Neural progenitor cell (in vitro differentiated cells): ENCODE measurements around the gene PRIM2. TPM values are rescaled to one million over a fixed set of nuclear protein-coding genes. Genes with fewer than 3 reads are reported as not detected.

Source experiments
- DNase-seq: peaks from one replicate; pipeline ENCODE4 v3.0.0-alpha.2; 2016; ENCODE audit warnings: low spot score
- H2AFZ ChIP-seq: fragments of 200-600 bp; sonication (generic); replicated peaks from 2 replicates; pipeline ENCODE4 v1.6.1; 2016; ENCODE audit warnings: antibody characterized with exemption
- H3F3A ChIP-seq: fragments of 200-600 bp; sonication (generic); 2 replicates; pipeline ENCODE4 v1.6.1; 2016; ENCODE audit warnings: antibody characterized with exemption, low read depth
- H3K27ac ChIP-seq: fragments of 200-600 bp; sonication (generic); 2 replicates; pipeline ENCODE4 v1.5.1; 2016; ENCODE audit warnings: mild to moderate bottlenecking
- H3K27me3 ChIP-seq: fragments of 200-600 bp; sonication (generic); 2 replicates; pipeline ENCODE4 v1.6.1; 2016; ENCODE audit warnings: mild to moderate bottlenecking, moderate library complexity
- H3K36me3 ChIP-seq: fragments of 200-600 bp; sonication (generic); 2 replicates; pipeline ENCODE4 v1.5.1; 2016
- H3K4me1 ChIP-seq: fragments of 200-600 bp; sonication (generic); 2 replicates; pipeline ENCODE4 v1.6.1; 2016; ENCODE audit warnings: mixed run types
- H3K4me2 ChIP-seq: fragments of 200-600 bp; sonication (generic); 2 replicates; pipeline ENCODE4 v1.6.1; 2016
- H3K4me3 ChIP-seq: fragments of 200-600 bp; sonication (generic); 2 replicates; pipeline ENCODE4 v1.5.1; 2016
- H3K79me2 ChIP-seq: fragments of 200-600 bp; sonication (generic); 2 replicates; pipeline ENCODE4 v1.6.1; 2016; ENCODE audit warnings: low read depth
- H3K9ac ChIP-seq: fragments of 200-600 bp; sonication (generic); 2 replicates; pipeline ENCODE4 v1.6.1; 2016
- H3K9me3 ChIP-seq: fragments of 200-600 bp; sonication (generic); 2 replicates; pipeline ENCODE4 v1.5.1; 2016; ENCODE audit warnings: low read depth
- H4K20me1 ChIP-seq: fragments of 200-600 bp; sonication (generic); 2 replicates; pipeline ENCODE4 v1.6.1; 2016; ENCODE audit warnings: low read depth
- H3K27ac Mint-ChIP-seq: 3 replicates; pipeline ENCODE4 v1.8.0; 2021; ENCODE audit warnings: mixed read lengths
- H3K27me3 Mint-ChIP-seq: 2 replicates; pipeline ENCODE4 v1.8.0; 2022; ENCODE audit warnings: low read depth, mild to moderate bottlenecking, inconsistent platforms, moderate library complexity, mixed read lengths; ENCODE audit not compliant: insufficient read depth
- H3K36me3 Mint-ChIP-seq: 3 replicates; pipeline ENCODE4 v1.8.0; 2021; ENCODE audit warnings: mixed read lengths
- H3K4me1 Mint-ChIP-seq: 3 replicates; pipeline ENCODE4 v1.8.0; 2021; ENCODE audit warnings: mixed read lengths
- H3K4me3 Mint-ChIP-seq: 3 replicates; pipeline ENCODE4 v1.8.0; 2021; ENCODE audit warnings: mild to moderate bottlenecking, moderate library complexity, mixed read lengths
- H3K9me3 Mint-ChIP-seq: 3 replicates; pipeline ENCODE4 v1.8.0; 2020; ENCODE audit warnings: mixed read lengths
- CTCF ChIP-seq: fragments of 200-600 bp; sonication (generic); IDR thresholded peaks from 2 replicates; pipeline ENCODE4 v1.5.1; 2017; ENCODE audit warnings: antibody characterized with exemption, mild to moderate bottlenecking
- EZH2 ChIP-seq: fragments of 200-600 bp; sonication (generic); IDR thresholded peaks from 2 replicates; pipeline ENCODE4 v1.6.1; 2017; ENCODE audit warnings: antibody characterized with exemption, mild to moderate bottlenecking, moderate library complexity
- EZH2phosphoT487 ChIP-seq: fragments of 200-600 bp; sonication (generic); IDR thresholded peaks from 2 replicates; pipeline ENCODE4 v1.6.1; 2017; ENCODE audit warnings: antibody characterized with exemption
- total RNA-seq: library from RNA; depleted of rRNA; stranded (reverse); fragments of >200 nt; gene quantifications from 2 replicates; pipeline ENCODE4 v1.2.3, GENCODE V29; 2015; ENCODE audit warnings: low replicate concordance

Gene PRIM2
- total RNA-seq, 1 donor from 2014 or later = 81.0 TPM

- Histone ChIP-seq H3K9ac (no peak overlapping the region), H3F3A (no peaks in the 10 kb centered on the region), H3K4me1 (no peaks in the 10 kb centered on the region), H4K20me1 (no peaks in the 10 kb centered on the region), H3K36me3 (no peaks in the 10 kb centered on the region), H3K4me3 (no peak overlapping the region), H2AFZ (no peak overlapping the region), H3K27ac (no peak overlapping the region), H3K9me3 (peaks cover 4% of the 10 kb centered on the region), H3K4me2 (no peak overlapping the region), H3K27me3 (no peaks in the 10 kb centered on the region), H3K79me2 (no peaks in the 10 kb centered on the region)
- H3K4me1 Mint-ChIP-seq = no peaks in the 10 kb centered on the region
- DNase-seq = no peak
- H3K36me3 Mint-ChIP-seq = no peaks in the 10 kb centered on the region
- H3K9me3 Mint-ChIP-seq = peaks cover 9% of the 10 kb centered on the region
- H3K27me3 Mint-ChIP-seq = peaks cover 3% of the 10 kb centered on the region
- no peak for TF ChIP-seq EZH2
- H3K4me3 Mint-ChIP-seq = no peak overlapping the region
- no peak overlapping the region for H3K27ac Mint-ChIP-seq
Measured at GRCh38 chr6:57276946-57277345, 40.5 kb upstream of the PRIM2 start.

DNA sequence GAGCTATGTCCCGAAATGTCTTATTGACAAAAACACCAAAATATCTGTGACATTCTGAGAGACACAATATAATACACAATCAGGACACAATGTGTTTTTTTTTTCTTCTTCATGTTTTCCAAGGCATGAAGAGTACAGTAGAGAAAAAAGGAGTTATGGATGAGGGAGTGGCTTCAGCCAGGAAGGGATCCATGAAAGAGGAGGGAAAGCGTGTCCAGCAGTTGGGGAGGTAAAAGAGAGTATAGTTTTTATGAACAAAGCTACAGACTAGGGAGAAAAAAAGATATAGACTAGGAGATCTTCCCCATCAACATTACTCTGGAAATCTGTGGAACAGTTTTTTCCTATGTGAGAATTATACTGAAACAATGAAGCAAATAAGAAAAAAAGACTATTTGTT is 38.9 kb upstream of the PRIM2 start:
- no peaks in the 10 kb centered on the region for H3F3A ChIP-seq
- no peak for DNase-seq
- no peak overlapping the region for H3K4me3 ChIP-seq
- Mint-ChIP-seq H3K36me3 (no peaks in the 10 kb centered on the region), H3K27me3 (no peaks in the 10 kb centered on the region), H3K4me1 (no peaks in the 10 kb centered on the region), H3K27ac (no peak overlapping the region), H3K9me3 (peaks cover 4% of the 10 kb centered on the region), H3K4me3 (no peak overlapping the region)
- H2AFZ ChIP-seq = no peak overlapping the region
- H3K27me3 ChIP-seq = no peaks in the 10 kb centered on the region
- no peak overlapping the region for H3K4me2 ChIP-seq
- peaks cover 4% of the 10 kb centered on the region for H3K9me3 ChIP-seq
- no peaks in the 10 kb centered on the region for H4K20me1 ChIP-seq
- no peaks in the 10 kb centered on the region for H3K36me3 ChIP-seq
- no peaks in the 10 kb centered on the region for H3K4me1 ChIP-seq
- no peak overlapping the region for H3K27ac ChIP-seq
- TF ChIP-seq EZH2 (no peak), CTCF (no peak), EZH2phosphoT487 (no peak)
- H3K79me2 ChIP-seq = no peaks in the 10 kb centered on the region
- H3K9ac ChIP-seq = no peak overlapping the region

DNA sequence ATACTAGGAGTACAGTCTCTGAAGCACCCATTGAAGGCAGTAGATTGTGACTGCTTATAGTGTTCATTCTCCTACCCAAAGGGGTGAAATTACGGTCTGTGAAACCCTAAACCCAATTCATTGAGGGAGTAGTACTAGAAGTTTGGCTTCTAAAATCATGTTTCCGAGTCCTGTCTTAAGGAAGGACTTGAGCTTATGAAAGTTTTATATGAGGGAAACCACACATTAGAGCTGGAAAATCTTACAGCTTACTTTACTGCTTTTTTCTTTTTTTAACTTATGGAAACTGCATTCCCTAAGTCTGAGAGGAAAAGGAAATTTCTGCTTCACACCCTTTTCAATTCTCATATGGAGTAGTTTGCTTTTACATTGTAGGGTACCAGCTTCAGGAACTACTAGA is 38.4 kb upstream of the PRIM2 start:
- Histone ChIP-seq H4K20me1 (no peaks in the 10 kb centered on the region), H3K4me2 (no peak overlapping the region), H3K79me2 (no peaks in the 10 kb centered on the region), H3K36me3 (no peaks in the 10 kb centered on the region), H3K9me3 (peaks cover 4% of the 10 kb centered on the region), H3K27ac (no peak overlapping the region), H3K4me1 (no peaks in the 10 kb centered on the region), H3F3A (no peaks in the 10 kb centered on the region), H3K4me3 (no peak overlapping the region), H3K27me3 (no peaks in the 10 kb centered on the region), H2AFZ (no peak overlapping the region), H3K9ac (no peak overlapping the region)
- no peaks in the 10 kb centered on the region for H3K27me3 Mint-ChIP-seq
- no peaks in the 10 kb centered on the region for H3K36me3 Mint-ChIP-seq
- H3K9me3 Mint-ChIP-seq = peaks cover 4% of the 10 kb centered on the region
- no peak overlapping the region for H3K4me3 Mint-ChIP-seq
- H3K4me1 Mint-ChIP-seq = no peaks in the 10 kb centered on the region
- no peak for DNase-seq
- H3K27ac Mint-ChIP-seq = no peak overlapping the region
- TF ChIP-seq EZH2 = no peak
- TF ChIP-seq CTCF = no peak
- no peak for TF ChIP-seq EZH2phosphoT487

DNA sequence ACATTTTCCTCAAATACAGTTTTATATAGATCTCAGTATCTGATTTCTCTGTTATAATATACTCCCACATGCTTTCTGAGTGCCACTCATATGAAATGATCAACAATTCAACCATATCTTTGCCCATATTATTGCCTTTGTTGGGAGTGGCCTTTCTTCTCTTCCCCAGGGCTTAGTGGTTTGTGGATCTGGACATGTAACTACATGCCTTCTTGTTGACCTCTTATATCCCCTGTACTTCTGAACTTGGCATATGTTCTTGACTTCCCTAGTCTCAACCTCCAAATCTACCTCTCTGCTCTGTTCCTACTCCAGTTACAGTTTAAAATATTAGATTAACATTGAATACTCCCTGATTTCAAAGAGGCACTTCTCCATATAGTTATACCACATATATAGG is 34.3 kb upstream of the PRIM2 start:
- Histone ChIP-seq H3K4me3 (no peak overlapping the region), H3K79me2 (no peaks in the 10 kb centered on the region), H3K9ac (no peak overlapping the region), H3K4me1 (peaks cover 4% of the 10 kb centered on the region), H4K20me1 (no peaks in the 10 kb centered on the region), H3K27ac (no peak overlapping the region), H3K27me3 (no peaks in the 10 kb centered on the region), H3K9me3 (no peaks in the 10 kb centered on the region), H2AFZ (no peak overlapping the region), H3K36me3 (no peaks in the 10 kb centered on the region), H3K4me2 (no peak overlapping the region), H3F3A (no peaks in the 10 kb centered on the region)
- H3K4me3 Mint-ChIP-seq = no peak overlapping the region
- no peak for DNase-seq
- no peaks in the 10 kb centered on the region for H3K36me3 Mint-ChIP-seq
- TF ChIP-seq EZH2 (no peak), CTCF (no peak)
- H3K27me3 Mint-ChIP-seq = peaks cover 2% of the 10 kb centered on the region
- no peaks in the 10 kb centered on the region for H3K4me1 Mint-ChIP-seq
- peaks cover 4% of the 10 kb centered on the region for H3K9me3 Mint-ChIP-seq
- no peak overlapping the region for H3K27ac Mint-ChIP-seq
